Measurements from ENCODE around the gene PEX10.

The PEX10 gene

GRCh38 chr1:2416403-2416802 is 4.0 kb upstream of the PEX10 start:
- DNase-seq (ENCODE audit: insufficient read length, low spot score) (no peak), FAIRE-seq (no peak)
- TF ChIP-seq, protein P1, sequence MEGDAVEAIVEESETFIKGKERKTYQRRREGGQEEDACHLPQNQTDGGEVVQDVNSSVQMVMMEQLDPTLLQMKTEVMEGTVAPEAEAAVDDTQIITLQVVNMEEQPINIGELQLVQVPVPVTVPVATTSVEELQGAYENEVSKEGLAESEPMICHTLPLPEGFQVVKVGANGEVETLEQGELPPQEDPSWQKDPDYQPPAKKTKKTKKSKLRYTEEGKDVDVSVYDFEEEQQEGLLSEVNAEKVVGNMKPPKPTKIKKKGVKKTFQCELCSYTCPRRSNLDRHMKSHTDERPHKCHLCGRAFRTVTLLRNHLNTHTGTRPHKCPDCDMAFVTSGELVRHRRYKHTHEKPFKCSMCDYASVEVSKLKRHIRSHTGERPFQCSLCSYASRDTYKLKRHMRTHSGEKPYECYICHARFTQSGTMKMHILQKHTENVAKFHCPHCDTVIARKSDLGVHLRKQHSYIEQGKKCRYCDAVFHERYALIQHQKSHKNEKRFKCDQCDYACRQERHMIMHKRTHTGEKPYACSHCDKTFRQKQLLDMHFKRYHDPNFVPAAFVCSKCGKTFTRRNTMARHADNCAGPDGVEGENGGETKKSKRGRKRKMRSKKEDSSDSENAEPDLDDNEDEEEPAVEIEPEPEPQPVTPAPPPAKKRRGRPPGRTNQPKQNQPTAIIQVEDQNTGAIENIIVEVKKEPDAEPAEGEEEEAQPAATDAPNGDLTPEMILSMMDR (IDR thresholded peaks at IDR 0.05; ENCODE audit: insufficient read depth, missing control alignments): no peak

DNA sequence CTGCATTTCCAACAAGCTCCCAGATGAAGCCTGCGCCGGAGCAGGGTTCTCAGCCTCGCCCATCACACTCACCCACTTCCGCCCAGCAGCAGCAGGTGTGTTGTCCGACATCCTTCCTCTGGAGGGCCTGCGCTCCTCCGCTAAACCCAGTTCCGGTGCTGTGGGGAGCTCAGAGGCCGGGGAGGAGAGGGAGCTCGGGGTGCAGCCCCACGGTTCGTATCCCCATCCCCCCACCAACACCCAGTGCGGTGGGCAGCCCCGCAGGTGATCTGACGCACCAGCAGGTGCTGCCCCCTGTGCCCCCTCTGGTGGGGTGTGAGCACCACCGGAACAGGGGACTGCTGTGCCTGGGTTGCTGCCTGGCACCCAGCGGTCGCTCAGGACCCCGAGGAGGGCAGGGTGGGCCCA is 3.4 kb upstream of the PEX10 start:
- DNase-seq (ENCODE audit: insufficient read length, low spot score): no peak
- no peak for FAIRE-seq
- TF ChIP-seq, protein P1 (IDR thresholded peaks at IDR 0.05; ENCODE audit: insufficient read depth, missing control alignments): no peak

GRCh38 chr1:2415337-2415736 is 3.0 kb upstream of the PEX10 start:
- no peak for DNase-seq (ENCODE audit: insufficient read length, low spot score)
- FAIRE-seq: no peak
- TF ChIP-seq, protein P1 (IDR thresholded peaks at IDR 0.05; ENCODE audit: insufficient read depth, missing control alignments): no peak

GRCh38 chr1:2414297-2414958 is 2.1 kb upstream of the PEX10 start:
- FAIRE-seq (no peak), DNase-seq (ENCODE audit: insufficient read length, low spot score) (peak; percentile 51)
- TF ChIP-seq, protein P1 (IDR thresholded peaks at IDR 0.05; ENCODE audit: insufficient read depth, missing control alignments): peak; percentile 84

- no peak for FAIRE-seq
- TF ChIP-seq, protein P1 (IDR thresholded peaks at IDR 0.05; ENCODE audit: insufficient read depth, missing control alignments): no peak
- no peak for DNase-seq (ENCODE audit: insufficient read length, low spot score)
Observed at GRCh38 chr1:2413495-2414296, 1.3 kb upstream of the PEX10 start.

DNA sequence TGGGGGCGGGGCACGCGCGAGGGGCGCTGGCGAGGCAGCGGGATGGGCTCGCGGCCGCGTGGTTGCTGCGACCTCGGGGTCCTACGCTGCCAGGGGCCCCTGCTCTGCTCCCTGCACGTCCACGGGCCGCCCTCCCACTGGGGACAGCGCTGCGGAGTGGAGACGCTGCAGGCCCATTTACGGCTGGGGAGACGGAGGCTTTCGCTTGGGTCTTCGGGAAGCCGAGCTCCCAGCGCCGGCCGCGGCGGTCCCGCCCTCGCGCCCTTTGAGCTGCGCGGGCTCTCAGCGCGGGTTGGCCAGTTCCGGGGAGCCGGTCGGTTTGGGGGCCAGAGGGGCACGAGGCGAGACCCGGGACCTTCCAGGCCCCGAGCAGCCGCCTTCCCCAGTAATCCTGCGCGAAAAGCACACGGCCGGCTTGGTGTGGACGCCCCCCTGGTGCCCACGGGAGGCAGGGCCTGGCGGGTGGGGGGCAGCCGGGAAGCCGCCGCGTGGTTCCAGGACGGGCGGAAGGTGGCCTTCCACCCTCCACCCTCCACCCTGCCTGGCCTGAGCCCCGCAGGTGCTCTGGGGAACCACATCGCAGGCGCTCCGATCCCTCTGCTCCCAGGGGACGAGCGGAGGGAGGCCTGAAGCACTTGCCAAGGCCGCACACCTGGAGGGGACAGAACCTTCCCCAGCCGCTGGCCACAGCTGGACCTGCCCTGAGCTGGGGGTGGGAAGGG is 570 bp upstream of the PEX10 start:
- FAIRE-seq: no peak
- TF ChIP-seq, protein P1 (IDR thresholded peaks at IDR 0.05; ENCODE audit: insufficient read depth, missing control alignments): no peak
- DNase-seq (ENCODE audit: insufficient read length, low spot score): no peak

Data from D721Med (cell line).